C4-2B (cell line): ENCODE data around the gene PPM1E.

Experiments used
- ZFX ChIP-seq: fragments of 450-650 bp; IDR thresholded peaks from 2 replicates; pipeline ENCODE4 v1.6.1; 2017
- TF ChIP-seq, protein P1 (sequence below): fragments of 450-650 bp; conservative IDR thresholded peaks from 2 replicates; pipeline ENCODE4 v1.5.1; 2017; ENCODE audit warnings: mild to moderate bottlenecking

DNA sequence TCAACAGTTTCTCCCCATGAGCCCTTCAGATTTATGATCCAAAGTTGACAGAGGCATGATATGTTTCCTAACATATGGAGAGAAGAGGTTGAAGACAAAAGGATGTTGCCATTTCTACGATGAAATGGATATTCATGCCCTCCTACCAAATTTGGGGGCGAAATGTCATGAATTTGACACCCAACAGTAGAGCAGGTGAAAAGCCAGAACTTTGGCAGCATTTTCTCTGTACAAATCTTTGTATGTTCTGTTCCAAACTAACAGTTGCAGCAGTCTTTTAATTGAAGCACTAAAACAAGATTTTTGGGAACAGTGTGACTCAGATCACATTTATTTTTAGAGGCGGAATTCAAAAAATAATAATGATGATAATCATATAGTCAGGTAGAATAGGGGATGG, 220.9 kb downstream of the PPM1E start:
- TF ChIP-seq, protein P1, sequence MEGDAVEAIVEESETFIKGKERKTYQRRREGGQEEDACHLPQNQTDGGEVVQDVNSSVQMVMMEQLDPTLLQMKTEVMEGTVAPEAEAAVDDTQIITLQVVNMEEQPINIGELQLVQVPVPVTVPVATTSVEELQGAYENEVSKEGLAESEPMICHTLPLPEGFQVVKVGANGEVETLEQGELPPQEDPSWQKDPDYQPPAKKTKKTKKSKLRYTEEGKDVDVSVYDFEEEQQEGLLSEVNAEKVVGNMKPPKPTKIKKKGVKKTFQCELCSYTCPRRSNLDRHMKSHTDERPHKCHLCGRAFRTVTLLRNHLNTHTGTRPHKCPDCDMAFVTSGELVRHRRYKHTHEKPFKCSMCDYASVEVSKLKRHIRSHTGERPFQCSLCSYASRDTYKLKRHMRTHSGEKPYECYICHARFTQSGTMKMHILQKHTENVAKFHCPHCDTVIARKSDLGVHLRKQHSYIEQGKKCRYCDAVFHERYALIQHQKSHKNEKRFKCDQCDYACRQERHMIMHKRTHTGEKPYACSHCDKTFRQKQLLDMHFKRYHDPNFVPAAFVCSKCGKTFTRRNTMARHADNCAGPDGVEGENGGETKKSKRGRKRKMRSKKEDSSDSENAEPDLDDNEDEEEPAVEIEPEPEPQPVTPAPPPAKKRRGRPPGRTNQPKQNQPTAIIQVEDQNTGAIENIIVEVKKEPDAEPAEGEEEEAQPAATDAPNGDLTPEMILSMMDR, result no peak
- no peak for TF ChIP-seq ZFX
